Measurements from ENCODE around the gene ASTN2. TPM values are rescaled to one million over a fixed set of nuclear protein-coding genes. Genes with fewer than 3 reads are reported as not detected.

The ASTN2 gene
- total and polyA plus RNA-seq, 10 of the 15 experiments (the other 5 are each of a cell fraction or from before 2014, with no cell fraction given): 1.4 to 15.7 (median 7.0) TPM

DNA sequence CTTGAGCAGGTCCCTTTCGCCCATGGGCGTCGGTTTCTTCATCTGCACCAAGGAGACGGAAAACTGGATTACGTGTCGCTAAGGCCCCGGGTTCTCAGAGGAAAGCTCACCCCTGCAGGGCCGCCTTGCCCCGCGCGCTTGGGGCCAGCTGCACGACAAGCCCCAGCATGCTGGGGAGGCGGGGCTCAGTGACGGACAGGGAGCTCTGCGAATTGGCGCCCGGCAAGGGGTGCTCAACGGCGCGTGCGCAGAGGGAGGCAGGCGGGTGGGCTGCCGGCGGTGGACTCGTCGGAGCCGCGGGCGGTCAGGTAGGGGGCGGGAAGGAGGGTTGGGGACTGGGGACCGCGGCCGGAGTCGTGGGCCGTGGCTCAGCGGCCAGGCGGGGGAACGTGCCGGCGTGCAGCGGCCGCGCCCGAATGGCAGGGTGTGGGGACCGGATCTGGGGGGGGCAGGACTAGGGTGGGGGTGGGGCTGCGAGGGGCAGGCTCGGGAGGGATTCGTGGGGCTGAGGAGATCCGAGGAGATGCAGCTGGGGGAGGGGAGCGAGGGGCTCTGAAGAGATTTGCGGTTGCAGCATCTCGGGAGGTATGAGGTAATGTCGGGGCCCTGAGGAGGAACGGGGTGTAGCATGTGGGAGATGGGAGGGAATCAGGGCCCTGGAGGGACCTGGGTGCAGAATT, 727.6 kb downstream of the ASTN2 start, which contains the start of gene TRIM32 (continued):
- TF ChIP-seq, protein P1, sequence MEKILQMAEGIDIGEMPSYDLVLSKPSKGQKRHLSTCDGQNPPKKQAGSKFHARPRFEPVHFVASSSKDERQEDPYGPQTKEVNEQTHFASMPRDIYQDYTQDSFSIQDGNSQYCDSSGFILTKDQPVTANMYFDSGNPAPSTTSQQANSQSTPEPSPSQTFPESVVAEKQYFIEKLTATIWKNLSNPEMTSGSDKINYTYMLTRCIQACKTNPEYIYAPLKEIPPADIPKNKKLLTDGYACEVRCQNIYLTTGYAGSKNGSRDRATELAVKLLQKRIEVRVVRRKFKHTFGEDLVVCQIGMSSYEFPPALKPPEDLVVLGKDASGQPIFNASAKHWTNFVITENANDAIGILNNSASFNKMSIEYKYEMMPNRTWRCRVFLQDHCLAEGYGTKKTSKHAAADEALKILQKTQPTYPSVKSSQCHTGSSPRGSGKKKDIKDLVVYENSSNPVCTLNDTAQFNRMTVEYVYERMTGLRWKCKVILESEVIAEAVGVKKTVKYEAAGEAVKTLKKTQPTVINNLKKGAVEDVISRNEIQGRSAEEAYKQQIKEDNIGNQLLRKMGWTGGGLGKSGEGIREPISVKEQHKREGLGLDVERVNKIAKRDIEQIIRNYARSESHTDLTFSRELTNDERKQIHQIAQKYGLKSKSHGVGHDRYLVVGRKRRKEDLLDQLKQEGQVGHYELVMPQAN (conservative IDR thresholded peaks at IDR 0.05): peak; percentile 63; the same call in 1 of the 2 replicates
- TF ChIP-seq, protein P2, sequence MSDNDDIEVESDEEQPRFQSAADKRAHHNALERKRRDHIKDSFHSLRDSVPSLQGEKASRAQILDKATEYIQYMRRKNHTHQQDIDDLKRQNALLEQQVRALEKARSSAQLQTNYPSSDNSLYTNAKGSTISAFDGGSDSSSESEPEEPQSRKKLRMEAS (IDR thresholded peaks at IDR 0.05; ENCODE audit: low read depth, low read length): no peak; the same call in 1 of the 2 replicates
- TF ChIP-seq NBN (IDR thresholded peaks at IDR 0.05) (peak; percentile 68; the same call in 1 of the 2 replicates), NR2C2 (IDR thresholded peaks at IDR 0.05; ENCODE audit: borderline replicate concordance, control insufficient read depth, insufficient read length, low read depth) (no peak), MYB (IDR thresholded peaks at IDR 0.05; ENCODE audit: borderline replicate concordance, low read depth, low read length) (no peak), NFYB (IDR thresholded peaks at IDR 0.05; ENCODE audit: insufficient read depth, low read depth, low read length) (peak; percentile 54; the same call in 1 of the 2 replicates), SMARCA5 (IDR thresholded peaks at IDR 0.05) (no peak), HDGF (IDR thresholded peaks at IDR 0.05) (no peak), IKZF1 (conservative IDR thresholded peaks at IDR 0.05) (0 out of 2 replicates have a peak, but pooled peaks have one; percentile 24), ETV6 (conservative IDR thresholded peaks at IDR 0.05 in 1 of 2, IDR thresholded peaks at IDR 0.05 in 1 of 2; ENCODE audit: borderline replicate concordance in 1 of 2, low read depth in 1 of 2) (no peak), RB1 (IDR thresholded peaks at IDR 0.05; ENCODE audit: borderline replicate concordance) (peak; percentile 75; the same call in 1 of the 2 replicates), TARDBP (IDR thresholded peaks at IDR 0.05; ENCODE audit: borderline replicate concordance) (no peak), BCL11A (IDR thresholded peaks at IDR 0.05; ENCODE audit: low read depth, low read length) (no peak), SMAD1 (IDR thresholded peaks at IDR 0.05; ENCODE audit: low read depth, partially characterized antibody) (no peak), CHD2 (IDR thresholded peaks at IDR 0.05; ENCODE audit: borderline replicate concordance, low read depth, low read length) (peak; percentile 79), NR2F1 (conservative IDR thresholded peaks at IDR 0.05) (no peak; the same call in 1 of the 2 replicates), TAF1 (IDR thresholded peaks at IDR 0.05; ENCODE audit: borderline replicate concordance, low read depth, low read length) (peak; percentile 77; the same call in 1 of the 2 replicates), FOXM1 (IDR thresholded peaks at IDR 0.05; ENCODE audit: low read depth, low read length) (no peak)
- TF ChIP-seq, protein P3, sequence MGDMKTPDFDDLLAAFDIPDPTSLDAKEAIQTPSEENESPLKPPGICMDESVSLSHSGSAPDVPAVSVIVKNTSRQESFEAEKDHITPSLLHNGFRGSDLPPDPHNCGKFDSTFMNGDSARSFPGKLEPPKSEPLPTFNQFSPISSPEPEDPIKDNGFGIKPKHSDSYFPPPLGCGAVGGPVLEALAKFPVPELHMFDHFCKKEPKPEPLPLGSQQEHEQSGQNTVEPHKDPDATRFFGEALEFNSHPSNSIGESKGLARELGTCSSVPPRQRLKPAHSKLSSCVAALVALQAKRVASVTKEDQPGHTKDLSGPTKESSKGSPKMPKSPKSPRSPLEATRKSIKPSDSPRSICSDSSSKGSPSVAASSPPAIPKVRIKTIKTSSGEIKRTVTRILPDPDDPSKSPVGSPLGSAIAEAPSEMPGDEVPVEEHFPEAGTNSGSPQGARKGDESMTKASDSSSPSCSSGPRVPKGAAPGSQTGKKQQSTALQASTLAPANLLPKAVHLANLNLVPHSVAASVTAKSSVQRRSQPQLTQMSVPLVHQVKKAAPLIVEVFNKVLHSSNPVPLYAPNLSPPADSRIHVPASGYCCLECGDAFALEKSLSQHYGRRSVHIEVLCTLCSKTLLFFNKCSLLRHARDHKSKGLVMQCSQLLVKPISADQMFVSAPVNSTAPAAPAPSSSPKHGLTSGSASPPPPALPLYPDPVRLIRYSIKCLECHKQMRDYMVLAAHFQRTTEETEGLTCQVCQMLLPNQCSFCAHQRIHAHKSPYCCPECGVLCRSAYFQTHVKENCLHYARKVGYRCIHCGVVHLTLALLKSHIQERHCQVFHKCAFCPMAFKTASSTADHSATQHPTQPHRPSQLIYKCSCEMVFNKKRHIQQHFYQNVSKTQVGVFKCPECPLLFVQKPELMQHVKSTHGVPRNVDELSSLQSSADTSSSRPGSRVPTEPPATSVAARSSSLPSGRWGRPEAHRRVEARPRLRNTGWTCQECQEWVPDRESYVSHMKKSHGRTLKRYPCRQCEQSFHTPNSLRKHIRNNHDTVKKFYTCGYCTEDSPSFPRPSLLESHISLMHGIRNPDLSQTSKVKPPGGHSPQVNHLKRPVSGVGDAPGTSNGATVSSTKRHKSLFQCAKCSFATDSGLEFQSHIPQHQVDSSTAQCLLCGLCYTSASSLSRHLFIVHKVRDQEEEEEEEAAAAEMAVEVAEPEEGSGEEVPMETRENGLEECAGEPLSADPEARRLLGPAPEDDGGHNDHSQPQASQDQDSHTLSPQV (IDR thresholded peaks at IDR 0.05): no peak
- TF ChIP-seq, protein P4, sequence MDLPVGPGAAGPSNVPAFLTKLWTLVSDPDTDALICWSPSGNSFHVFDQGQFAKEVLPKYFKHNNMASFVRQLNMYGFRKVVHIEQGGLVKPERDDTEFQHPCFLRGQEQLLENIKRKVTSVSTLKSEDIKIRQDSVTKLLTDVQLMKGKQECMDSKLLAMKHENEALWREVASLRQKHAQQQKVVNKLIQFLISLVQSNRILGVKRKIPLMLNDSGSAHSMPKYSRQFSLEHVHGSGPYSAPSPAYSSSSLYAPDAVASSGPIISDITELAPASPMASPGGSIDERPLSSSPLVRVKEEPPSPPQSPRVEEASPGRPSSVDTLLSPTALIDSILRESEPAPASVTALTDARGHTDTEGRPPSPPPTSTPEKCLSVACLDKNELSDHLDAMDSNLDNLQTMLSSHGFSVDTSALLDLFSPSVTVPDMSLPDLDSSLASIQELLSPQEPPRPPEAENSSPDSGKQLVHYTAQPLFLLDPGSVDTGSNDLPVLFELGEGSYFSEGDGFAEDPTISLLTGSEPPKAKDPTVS (IDR thresholded peaks at IDR 0.05; ENCODE audit: low read depth, low read length): no peak
- TF ChIP-seq, protein P5, sequence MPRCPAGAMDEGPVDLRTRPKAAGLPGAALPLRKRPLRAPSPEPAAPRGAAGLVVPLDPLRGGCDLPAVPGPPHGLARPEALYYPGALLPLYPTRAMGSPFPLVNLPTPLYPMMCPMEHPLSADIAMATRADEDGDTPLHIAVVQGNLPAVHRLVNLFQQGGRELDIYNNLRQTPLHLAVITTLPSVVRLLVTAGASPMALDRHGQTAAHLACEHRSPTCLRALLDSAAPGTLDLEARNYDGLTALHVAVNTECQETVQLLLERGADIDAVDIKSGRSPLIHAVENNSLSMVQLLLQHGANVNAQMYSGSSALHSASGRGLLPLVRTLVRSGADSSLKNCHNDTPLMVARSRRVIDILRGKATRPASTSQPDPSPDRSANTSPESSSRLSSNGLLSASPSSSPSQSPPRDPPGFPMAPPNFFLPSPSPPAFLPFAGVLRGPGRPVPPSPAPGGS (IDR thresholded peaks at IDR 0.05; ENCODE audit: borderline replicate concordance, insufficient read depth, low read depth, low read length, poor library complexity, severe bottlenecking): no peak
